HG03565 (cell line): ENCODE data around the gene TACC3.

Experiments used
- ATAC-seq: cut with Tn5 transposase; IDR thresholded peaks from one replicate; pipeline ENCODE4 v1.9.1; 2021; ENCODE audit warnings: mild to moderate bottlenecking, moderate library complexity; ENCODE audit not compliant: unreplicated experiment

Gene TACC3

GRCh38 chr4:1788254-1788973 lies 67.1 kb downstream of the TACC3 start:
- no peak for ATAC-seq

- ATAC-seq, result no peak
Observed at GRCh38 chr4:1789552-1789951, 68.2 kb downstream of the TACC3 start.

- ATAC-seq, result no peak
Observed at GRCh38 chr4:1790005-1790404, 68.7 kb downstream of the TACC3 start.

GRCh38 chr4:1792158-1792831 lies 71.0 kb downstream of the TACC3 start:
- ATAC-seq, result no peak

- ATAC-seq, result no peak
Observed at GRCh38 chr4:1792832-1793495, 71.6 kb downstream of the TACC3 start, which contains the start of gene FGFR3. FGFR3 (plus strand) TSS chr4:1793293; CDS start chr4:1793935, 642 bp downstream.

GRCh38 chr4:1793496-1793840 lies 72.1 kb downstream of the TACC3 start:
- no peak for ATAC-seq

GRCh38 chr4:1793940-1794808 lies 72.9 kb downstream of the TACC3 start:
- no peak for ATAC-seq
